Upper lobe of left lung (tissue), 4 donors: Measurements from ENCODE around the gene PGGHG.
"Not testable (repeated sequence)": the region's sequence is repeated elsewhere in the genome, so short reads cannot be mapped to it uniquely, and the experiment has no call there.

ENCODE experiments used
- CTCF ChIP-seq, 6 experiments: fragments of 450-650 bp in 4 of 6; fragments of 200-600 bp in 2 of 6; sonication (generic) in 2 of 6; IDR thresholded peaks; one replicate each; pipeline ENCODE4 v1.5.1; 2016 to 2019; ENCODE audit warnings: antibody characterized with exemption in 6 of 6
- EP300 ChIP-seq, 4 donors: sonication (generic); formaldehyde crosslinking; IDR thresholded peaks; one replicate each; pipeline ENCODE4 v1.5.1; 2017; ENCODE audit warnings: antibody characterized with exemption in 4 of 4, control low read depth in 2 of 4
- POLR2A ChIP-seq, 4 donors: fragments of 450-650 bp; IDR thresholded peaks; one replicate each; pipeline ENCODE4 v1.5.1; 2016 to 2017; ENCODE audit warnings: antibody characterized with exemption in 4 of 4, mild to moderate bottlenecking in 2 of 4
- POLR2AphosphoS5 ChIP-seq, 2 donors: sonication (generic); formaldehyde crosslinking; IDR thresholded peaks; one replicate each; pipeline ENCODE4 v1.5.1; 2017; ENCODE audit warnings: antibody characterized with exemption in 2 of 2

GRCh38 chr11:319888-320273, 31.0 kb downstream of the PGGHG start:
- not testable (repeated sequence) for TF ChIP-seq CTCF, POLR2AphosphoS5, POLR2A, EP300 (IDR thresholded peaks at IDR 0.05)
